ENCODE measurements around the gene GFOD2.

Gene GFOD2

DNA sequence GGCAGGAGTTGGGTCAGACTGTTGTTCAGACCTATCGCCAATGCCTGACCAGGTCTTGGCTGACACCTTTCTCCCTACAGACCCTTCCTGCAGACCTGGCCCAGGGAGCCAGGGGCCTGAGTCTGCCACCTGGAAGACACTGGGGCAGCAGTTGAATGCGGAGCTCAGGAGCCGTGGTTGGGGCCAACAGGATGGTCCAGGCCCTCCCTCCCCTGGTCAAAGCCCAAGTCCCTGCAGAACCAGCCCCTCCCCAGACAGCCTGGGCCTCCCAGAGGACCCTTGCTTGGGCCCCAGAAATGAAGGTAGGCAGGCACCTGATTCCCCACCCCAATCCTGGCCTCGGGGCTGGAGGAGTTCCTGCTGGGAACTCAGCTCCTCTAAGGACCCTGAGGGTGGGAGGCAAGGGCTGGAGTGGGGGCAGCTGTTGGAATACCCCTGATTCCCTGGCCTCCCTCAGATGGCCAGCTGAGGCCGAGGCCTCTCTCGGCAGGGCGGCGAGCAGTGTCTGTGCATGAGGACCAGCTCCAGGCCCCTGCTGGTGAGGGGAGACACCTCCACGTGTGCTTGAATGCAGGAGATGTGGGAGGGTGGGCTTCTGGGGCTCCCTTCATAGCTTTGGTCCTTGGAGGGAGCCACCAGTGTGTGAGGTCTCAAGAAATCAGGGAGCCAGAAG, 62.6 kb downstream of the GFOD2 start:
- DNase-seq: no peak

DNA sequence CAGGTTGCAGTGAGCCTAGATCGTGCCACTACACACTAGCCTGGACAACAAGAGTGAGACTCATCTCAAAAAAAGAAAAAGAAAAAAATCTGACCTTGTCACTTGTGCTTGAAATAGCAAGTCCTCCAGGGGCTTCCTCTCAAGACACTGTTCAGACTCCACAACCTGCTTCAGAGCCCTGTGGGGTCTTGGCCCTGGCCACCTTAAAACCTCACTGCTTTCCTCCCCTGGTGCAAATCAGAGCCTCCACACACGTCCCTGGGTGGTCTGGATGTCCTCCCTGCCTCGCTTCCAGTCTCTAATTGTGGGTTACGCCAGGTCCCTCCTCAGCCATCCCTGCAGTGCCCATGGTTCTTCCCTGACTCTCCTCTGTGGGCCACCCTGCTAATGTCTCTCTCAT, 63.8 kb downstream of the GFOD2 start:
- DNase-seq: no peak

DNA sequence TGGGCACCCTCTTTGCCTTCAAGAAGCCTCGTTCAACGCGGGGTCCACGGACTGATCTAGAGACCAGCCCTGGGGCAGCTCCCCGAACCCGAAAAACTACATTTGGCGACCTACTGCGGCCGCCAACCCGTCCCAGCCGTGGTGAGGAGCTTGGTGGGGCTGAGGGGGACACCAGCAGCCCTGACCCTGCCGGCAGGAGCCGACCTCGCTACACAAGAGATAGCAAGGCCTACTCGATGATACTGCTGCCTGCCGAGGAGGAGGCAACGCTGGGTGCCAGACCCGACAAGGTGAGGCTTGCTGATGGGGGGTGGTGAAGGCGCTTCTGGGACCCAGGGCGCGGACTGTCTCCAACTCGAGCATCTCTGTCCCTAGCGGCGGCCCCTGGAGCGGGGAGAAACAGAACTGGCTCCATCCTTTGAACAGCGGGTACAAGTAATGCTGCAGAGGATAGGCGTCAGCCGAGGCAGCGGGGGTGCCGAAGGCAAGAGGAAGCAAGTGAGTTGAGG, 64.7 kb downstream of the GFOD2 start:
- no peak for DNase-seq

DNA sequence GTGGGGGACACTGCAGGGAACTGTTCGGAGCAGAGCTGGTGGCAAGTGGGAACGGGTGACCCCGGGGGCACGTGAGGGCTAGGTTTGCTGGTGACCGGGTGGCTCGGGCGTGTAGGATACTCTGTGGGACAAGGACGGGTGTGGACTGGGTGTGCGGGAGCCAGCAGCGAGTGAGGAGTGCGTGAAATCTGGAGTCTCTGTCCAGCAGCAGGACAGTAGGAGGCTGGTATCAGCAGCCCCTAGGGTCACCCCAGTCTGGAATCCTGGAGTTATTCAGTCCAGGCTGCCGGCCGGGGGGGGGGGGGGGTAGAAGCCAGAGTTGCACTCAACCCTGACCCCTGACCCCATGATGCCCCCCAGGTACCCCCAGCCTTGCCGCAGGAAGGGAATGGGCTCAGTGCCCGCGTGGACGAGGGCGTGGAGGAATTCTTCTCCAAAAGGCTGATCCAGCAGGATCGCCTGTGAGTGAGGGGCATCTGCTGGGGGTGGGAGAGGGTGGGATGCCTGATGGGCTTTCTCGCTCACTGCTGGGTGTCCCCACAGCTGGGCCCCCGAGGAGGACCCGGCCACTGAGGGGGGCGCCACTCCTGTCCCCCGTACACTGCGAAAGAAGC, 65.2 kb downstream of the GFOD2 start:
- no peak for DNase-seq

DNA sequence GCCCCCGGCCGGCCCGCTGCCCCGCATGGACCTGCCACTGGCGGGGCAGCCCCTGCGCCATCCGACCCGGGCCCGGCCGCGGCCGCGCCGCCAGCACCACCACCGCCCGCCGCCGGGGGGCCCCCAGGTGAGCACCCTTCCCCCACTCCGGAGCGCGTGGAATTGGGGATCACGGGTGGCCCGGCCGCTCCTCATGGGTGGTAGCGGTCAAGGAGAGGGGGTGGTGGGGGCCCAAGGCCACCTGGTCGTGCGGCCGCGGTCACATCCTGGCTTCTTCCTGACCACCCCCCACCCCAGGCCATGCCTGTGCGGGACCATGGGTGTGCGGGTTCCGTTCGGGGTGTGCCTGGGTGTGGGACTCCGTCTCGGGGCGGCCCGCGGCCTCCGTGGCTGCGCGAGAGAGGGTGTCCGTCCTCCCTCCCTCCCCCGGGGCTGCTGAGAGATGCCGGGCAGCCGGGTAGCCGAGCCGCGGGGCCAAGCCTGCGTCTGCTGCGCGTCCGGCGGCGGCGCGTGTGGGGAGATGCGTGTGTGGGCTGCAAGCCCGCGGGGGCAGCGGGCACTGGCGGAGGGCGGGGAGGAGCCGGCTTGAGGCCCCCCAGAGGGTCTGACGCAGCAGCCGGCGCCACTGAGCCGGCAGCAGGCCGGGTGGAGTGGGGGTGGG, 65.9 kb downstream of the GFOD2 start:
- no peak for DNase-seq

DNA sequence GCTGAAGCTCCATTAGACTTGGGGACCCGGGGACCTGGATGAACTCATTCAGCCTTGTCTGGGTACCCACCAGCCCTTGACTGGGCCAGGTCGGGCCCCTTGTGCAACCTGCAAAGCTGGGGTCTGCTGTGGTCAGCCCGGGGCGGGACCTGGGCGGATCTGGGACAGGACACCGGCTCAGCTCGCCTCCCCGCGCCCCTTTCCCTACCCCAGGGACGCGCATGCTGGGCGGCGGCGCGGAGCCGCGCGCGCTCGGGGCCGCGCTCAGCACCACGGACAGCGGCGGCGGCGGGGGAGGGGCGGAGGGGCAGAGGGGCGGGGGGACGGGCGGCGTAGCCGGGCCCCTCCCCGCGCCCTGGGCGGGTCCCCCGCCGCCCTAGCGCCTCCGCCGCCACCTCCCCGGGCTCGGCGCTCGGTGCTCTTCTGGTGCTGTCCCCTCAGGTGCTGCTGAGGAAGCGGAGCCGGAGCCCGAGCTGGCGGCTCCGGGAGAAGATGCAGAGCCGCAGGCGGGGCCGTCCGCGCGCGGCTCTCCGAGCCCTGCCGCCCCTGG, 66.5 kb downstream of the GFOD2 start:
- no peak for DNase-seq

DNA sequence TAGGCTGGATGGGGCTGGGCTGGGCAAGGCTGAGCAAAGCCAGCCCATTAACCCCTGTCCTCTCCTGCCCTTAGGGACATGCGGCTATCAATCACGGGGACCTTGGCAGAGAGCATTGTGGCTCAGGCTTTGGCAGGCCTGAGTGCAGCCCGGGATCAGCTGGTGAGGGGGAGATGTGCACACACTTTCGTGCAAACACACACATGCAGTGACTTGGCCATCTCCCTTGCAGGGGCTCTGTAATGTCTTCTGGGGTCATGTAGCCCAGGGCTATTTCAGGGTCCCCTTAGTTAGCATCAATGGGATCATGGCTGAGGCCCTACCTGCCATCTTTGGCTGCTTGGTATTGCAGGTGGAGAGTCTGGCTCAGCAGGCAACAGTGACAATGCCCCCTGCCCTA, 67.3 kb downstream of the GFOD2 start:
- DNase-seq: no peak

DNA sequence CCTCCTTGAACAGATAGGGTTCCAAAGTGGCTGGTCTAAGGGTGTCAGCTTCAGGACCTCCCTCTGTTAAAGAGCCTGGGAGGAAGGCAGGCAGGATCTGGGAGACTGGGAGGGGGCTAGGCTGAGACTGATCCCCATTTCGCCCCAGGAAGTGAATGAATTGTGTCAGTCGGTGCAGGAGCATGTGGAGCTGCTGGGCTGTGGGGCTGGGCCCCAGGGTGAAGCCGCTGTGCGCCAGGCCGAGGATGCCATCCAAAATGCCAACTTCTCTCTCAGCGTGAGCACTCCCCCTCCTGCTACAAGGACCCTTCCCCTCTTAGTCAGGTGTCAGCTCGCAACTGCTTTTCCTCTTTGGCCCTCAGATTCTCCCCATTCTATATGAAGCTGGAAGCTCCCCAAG, 68.1 kb downstream of the GFOD2 start:
- DNase-seq: no peak

DNA sequence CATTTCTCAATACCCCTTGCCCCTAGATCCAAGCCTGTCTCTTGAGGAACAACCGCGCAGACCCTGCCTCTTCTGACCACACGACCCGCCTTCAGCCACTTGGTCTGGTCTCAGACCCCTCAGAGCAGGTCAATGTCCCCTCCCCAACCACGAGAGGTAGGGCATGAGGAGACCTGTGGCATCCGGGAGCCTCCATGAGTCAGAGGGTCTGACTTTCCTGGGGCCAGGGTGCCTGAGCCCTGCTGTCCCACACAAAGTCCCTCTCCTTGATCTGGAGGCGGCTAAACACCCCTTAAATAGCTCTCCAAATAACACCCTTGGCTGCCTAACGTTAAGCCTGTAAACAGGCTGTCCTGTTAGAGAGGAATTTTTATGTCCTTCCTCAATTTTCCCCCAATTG, 69.1 kb downstream of the GFOD2 start:
- no peak for DNase-seq

DNA sequence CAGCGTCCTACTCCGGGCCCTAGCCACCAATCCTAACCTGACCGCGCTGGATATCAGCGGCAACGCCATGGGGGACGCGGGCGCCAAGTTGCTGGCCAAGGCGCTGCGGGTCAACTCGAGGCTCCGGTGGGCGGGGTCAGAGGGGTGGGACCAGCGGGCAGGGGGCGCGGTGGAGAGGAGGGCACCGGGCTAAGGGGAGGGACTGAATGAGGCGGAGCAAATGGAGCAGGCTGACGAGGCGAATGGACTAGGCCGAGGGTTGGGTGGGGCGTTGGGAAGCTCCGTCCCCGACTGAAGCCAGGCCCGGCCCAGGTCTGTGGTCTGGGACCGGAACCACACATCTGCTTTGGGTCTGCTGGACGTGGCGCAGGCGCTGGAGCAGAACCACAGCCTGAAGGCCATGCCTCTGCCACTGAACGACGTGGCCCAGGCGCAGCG, 69.6 kb downstream of the GFOD2 start:
- DNase-seq: no peak

DNA sequence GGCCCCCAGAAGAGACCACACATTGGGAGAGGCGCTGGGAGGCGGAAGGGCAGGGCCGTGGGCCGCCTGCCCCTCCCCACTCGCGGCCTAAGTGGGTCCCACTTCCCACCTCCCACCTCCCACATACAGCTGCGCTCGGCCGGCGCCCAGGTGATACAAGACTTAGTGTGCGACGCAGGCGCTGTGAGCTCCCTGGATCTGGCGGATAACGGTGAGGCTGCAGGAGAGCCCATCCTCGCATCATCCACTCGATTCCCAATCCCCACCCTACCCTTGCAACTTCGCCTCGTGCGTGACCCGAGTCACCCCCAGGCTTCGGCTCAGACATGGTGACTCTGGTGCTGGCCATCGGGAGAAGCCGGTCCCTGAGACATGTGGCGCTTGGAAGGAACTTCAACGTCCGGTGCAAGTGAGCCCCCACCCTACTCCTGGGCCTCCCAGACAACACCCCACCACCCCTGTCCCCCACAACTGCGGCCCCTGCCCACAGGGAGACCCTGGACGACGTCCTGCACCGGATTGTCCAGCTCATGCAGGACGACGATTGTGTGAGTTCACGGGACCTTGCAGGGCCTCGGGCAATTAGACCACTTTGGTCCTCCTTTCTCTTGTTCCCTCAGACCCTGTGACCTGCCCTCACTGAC, 70.2 kb downstream of the GFOD2 start:
- DNase-seq: no peak

DNA sequence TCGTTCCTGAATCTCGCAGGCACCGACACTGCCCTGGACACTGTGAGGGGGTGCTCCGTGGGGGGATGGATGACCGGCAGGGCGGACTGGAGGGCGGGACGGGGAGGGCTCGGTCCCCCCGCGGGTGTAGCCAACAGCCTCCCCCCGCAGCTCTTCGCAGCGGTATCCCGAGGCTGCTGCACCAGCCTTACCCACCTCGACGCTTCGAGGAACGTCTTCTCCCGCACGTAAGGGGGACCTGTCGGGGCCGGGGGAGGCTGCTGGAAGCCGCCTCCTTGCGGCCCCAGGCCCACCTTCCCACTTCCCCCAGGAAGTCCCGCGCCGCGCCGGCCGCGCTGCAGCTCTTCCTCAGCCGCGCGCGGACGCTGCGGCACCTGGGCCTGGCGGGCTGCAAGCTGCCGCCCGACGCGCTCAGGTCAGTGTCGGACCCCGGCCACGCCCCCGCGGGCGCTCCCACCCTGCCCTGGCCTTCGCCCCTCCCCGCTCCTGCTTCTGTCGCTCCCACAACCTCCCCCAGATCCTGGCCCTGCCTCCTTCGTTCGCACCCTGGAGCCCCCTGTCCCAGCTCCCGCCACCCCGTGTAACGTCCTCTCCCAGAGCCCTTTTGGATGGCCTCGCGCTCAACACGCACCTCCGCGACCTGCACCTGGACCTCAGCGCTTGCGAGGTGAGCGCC, 70.9 kb downstream of the GFOD2 start:
- DNase-seq: no peak

DNA sequence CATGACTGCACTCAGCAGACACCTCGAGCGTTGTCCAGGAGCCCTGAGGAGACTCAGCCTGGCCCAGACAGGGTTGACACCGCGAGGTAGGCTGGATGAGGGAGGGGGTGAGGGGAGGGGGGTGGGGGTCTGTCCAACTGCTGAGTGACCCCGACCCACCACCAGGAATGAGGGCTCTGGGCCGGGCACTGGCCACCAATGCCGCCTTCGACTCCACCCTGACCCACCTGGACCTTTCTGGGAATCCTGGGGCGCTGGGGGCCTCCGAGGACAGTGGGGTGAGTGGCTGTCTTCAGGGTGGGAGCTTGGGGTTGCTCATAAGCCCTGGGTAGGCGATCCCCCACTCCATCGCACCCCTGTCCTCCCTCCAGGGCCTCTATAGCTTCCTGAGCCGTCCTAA, 71.4 kb downstream of the GFOD2 start:
- no peak for DNase-seq

DNA sequence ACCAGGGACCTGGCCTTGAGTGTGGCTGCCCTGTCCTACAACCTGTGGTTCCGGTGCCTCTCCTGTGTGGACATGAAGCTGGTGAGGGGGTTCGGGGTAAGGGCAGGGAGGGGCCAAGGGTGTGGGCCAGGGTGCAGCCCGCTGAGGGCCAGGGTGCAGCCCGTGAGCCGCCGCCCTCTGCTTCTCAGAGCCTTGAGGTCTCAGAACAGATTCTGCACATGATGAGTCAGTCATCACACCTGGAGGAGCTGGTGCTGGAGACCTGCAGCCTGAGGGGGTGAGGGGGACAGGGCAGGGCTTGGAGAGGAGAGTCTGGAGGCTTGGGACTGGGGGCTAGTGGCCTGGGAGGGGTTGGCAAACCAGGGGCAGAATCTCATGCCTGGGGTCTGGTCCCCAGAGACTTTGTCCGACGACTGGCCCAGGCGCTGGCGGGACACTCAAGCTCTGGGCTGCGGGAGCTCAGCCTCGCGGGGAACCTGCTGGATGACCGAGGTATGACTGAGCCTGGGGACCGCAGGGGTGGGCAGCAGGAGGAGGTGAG, 71.9 kb downstream of the GFOD2 start:
- no peak for DNase-seq

DNA sequence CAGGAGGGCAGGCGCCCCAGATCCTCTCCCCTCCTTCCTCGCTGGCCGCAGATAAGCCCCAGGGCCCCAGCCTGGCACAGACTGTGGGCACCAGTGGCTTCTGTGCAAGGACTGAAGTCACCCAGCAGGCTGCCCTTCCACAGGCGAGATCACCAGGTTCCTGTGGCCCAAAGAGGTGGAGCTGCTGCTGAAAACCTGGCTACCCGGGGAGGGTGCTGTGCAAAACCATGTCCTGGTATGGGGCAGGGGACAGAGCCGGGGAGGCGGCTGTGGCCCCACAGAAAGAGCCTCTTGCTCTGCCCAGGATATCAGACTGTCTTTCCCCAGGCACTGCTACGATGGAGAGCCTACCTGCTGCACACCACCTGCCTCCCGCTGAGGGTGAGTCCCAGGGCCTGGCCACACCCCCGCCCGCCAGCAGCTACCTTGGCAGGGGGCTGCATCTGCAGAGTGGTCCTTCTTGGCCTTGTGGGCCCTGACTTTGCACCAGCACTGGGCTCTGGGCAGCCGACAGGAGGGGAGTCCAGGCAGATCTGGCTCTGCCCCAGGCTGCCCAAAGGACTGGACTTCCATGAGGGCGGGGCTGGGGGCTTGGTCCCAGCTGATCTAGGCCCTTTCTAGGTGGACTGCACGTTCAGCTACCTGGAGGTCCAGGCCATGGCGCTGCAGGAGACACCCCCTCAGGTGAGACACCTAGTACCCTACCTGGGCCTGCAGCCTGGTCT, 73.6 kb downstream of the GFOD2 start:
- DNase-seq: no peak

DNA sequence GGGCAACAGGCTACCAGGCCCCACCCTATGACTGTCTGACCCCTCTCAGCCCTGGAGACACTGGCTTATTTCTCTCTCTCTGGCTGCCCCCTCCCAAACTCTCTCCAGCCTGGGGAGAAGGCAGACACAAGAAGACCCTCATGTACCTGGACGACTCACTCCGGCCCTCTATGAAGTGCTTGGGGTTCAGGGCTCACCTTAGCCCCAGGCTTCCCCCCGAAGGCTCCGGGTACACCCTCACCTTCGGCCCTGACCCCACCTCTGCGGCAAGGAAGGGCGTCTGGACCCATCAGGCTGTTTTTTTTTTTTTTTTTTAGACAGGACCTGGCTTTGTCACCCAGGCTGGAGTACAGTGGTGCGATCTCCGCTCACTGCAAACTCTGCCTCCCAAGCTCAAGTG, 75.1 kb downstream of the GFOD2 start:
- DNase-seq: no peak

DNA sequence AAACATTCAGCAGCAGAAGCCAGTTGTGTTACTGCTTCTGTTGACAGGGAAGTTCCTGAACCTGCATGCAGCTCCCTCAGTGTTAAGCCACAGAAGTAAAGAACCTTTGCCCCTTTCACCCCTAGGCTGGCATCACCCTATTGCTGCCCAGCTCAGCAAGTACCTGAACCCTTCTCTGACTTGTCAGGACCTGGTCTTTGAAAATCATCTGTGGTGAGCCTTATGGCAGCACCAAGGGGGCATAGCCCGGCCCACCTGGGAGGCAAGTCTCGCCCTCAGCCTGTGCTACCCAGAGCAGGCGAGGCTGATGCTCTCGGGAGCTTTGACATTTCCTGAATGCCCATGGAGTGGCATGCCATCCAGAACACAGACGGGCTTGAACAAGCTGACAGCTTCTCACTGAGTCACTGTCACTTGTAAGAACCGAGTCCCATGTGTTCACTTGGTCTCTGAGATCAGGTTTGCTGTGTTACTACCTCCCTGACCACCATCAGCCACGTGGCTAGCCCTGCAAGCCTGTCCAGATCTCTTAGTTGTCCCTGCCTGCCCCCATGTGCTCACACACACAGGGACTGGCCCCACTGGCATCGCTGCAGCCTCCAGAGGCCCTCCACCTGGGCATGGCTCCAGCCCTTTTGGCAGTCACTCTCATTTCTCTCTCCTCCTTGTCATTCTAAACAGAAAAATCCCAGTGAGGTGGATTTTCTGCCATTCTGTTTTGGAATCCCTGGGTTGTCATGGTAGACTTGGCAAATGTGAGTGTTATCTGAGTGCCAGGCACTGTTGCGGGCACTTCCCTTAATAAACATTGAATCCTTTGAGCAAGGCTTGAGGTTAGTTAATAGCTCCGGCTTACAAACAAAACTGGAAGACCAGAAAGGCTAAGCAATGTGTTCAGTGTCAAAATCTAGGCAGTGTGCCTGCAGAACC, 77.1 kb downstream of the GFOD2 start:
- DNase-seq: no peak

DNA sequence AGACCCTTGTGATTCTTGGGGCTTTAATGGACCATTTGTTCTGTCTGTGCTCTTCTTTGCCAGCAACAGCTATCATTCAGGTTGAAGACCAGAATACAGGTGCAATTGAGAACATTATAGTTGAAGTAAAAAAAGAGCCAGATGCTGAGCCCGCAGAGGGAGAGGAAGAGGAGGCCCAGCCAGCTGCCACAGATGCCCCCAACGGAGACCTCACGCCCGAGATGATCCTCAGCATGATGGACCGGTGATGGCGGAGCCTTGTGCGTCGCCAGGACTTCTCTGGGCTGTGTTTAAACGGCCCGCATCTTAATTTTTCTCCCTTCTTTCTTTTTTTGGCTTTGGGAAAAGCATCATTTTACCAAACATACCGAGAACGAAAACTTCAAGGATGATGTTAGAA, 81.5 kb downstream of the GFOD2 start:
- no peak for DNase-seq

DNA sequence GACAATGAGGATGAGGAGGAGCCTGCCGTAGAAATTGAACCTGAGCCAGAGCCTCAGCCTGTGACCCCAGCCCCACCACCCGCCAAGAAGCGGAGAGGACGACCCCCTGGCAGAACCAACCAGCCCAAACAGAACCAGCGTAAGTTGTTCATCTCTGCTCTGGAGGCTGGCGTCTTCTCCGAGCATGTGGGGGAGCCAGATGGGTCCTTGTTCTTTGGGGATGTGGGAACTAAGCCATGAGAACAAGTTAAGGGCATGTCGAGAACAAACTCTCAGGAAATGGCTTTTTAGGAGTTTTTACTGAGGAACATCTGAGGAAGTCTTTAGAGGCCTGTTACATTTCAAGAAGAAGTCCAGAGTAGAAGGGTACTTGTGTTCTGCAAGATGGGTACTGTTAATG, 82.4 kb downstream of the GFOD2 start:
- DNase-seq: no peak

DNA sequence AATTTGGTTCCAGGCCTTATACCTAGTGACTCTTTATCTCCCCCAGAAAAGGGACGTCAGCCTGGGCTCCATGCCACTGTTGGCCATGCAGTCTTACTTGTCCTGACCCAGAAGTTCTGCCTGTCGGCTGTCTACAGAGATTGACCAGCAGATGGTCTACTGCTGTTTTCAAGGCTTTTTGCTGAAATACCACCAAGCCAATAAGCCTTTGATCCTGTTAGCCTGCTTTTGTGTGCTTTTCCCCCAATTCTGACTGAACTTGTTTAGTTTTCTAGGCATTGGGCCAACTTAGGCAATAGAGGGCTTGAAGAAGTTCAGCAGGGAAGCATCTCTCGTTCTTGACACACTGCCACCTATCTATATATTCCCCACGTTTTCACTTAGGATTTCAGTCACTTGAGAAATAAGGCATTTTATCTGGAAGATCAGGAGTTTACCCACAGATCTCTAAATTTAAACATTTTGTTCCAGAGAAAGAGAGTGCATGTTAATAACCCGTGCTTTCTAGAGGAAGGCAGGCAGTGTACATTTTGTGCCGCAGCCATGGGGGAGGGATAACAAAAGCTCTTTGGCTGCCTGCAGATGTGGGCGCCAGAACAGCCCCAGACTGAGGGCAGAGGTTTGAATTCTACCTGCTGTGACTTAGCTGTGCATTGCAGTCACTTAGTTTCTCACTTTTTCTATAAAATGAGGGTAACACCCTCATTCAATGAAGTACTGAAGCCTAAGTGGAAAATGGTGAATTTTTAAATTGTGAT, 86.5 kb downstream of the GFOD2 start:
- DNase-seq: no peak
